HG02938 (cell line): ENCODE results near the gene RPL9.
A peak's percentile ranks its signal among the peaks of the same experiment; 100 is the strongest.
"Not testable (repeated sequence)": the region's sequence is repeated elsewhere in the genome, so short reads cannot be mapped to it uniquely, and the experiment has no call there.

Source experiments
- ATAC-seq: cut with Tn5 transposase; IDR thresholded peaks from one replicate; pipeline ENCODE4 v1.9.1; 2021; ENCODE audit warnings: mild to moderate bottlenecking, moderate library complexity; ENCODE audit not compliant: unreplicated experiment

The RPL9 gene

DNA sequence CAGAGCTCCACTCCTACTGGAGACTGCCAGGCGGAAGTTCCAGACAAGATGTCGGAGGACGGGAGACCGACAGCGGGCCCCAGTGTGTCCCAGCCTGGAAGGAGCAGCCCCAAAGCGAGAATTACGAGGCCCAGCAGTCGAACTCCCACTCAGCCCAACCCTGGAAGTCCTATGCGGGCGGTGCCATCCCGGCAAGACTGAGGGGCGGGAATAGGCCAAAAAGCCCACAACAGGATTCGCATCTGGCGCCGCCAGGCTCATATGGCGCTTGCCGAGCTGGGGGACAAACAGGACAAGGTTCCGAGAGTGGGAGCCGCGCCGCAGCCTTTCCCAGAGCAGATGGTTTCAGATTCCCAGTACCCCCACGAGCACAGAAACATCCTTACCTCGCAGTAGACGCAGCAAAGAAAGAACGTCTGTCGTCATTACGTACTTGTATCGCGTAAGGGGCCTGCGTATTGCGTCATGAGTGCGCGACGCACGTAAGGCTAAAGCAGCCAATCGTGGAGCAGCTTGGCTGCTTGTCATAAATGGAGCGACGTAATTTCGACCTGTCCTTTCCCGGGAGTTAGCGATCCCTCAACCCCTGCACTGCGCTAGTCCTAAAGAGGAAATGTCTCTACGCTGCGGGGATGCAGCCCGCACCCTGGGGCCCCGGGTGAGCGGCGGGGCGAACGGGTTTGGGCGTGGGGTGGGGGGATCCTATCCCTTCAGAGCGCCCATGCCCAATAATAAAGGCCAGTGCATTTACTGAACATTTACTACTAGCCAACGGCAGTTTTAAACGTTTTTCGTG lies at the start of gene RPL9, which contains the start of gene LIAS:
Gene RPL9, minus strand, starts transcription at position 418 of the 796 bp plus-strand sequence. CDS start 483 bp downstream, outside the sequence.
Gene LIAS, plus strand, starts transcription at position 552 of the 796 bp plus-strand sequence. Its CDS starts 62 bp downstream, at position 614.
- ATAC-seq: peak; percentile 89

DNA sequence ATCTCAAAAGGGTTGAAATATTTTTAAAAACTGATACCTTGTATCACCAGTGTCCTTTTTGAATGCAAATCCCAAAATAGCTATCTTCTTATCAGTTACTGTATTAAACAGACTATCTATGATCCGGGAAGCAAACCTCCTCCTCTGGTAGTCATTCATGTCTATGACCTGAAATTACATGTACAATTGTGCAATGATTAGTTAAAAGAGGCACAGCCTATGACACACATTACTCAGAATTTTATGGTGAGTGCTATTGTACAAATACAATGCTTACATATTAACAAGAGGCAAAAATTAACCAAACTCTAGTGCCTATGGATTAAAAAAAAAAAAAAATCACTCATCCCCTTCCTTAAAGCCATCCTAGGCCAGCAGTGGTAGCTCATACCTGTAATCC lies 46.9 kb upstream of the RPL9 start:
- no peak for ATAC-seq

- ATAC-seq: no peak
These were observed 45.8 kb upstream of the RPL9 start for GRCh38 chr4:39504538-39504937.

GRCh38 chr4:39502664-39503035 lies 43.9 kb upstream of the RPL9 start:
- ATAC-seq: not testable (repeated sequence)

- ATAC-seq: no peak
These were observed 43.4 kb upstream of the RPL9 start for GRCh38 chr4:39502019-39502663.

GRCh38 chr4:39498727-39499020 lies 40.0 kb upstream of the RPL9 start:
- ATAC-seq: no peak

- ATAC-seq: no peak
These were observed 39.4 kb upstream of the RPL9 start for GRCh38 chr4:39497909-39498726.

- ATAC-seq: no peak
These were observed 36.9 kb upstream of the RPL9 start for GRCh38 chr4:39495446-39496213.

- no peak for ATAC-seq
These were observed 35.6 kb upstream of the RPL9 start for GRCh38 chr4:39494354-39494753.

DNA sequence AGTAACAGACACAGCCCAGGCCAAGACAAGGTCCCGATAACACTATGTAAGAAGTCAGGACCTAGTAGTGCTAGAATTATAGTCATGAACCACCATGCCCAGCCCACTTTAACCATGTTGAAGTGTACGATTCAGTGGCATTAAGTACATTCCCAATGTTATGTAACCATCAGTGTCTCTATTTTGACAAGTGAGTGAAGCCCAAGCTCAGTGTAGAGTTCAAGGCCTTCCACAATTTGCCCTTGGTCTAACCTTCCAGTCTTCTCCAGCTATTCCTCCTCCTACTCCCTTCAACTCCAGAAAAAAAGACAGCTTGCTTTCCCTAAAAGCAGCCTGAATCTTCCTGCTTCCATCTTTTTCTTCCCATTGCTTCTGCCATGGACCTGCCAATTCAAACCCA lies 31.6 kb upstream of the RPL9 start:
- ATAC-seq: no peak

GRCh38 chr4:39486221-39486804 lies 27.6 kb upstream of the RPL9 start:
- ATAC-seq: no peak

GRCh38 chr4:39484582-39485272 lies 26.0 kb upstream of the RPL9 start:
- no peak for ATAC-seq

GRCh38 chr4:39480902-39481695 lies 22.4 kb upstream of the RPL9 start:
- no peak for ATAC-seq

DNA sequence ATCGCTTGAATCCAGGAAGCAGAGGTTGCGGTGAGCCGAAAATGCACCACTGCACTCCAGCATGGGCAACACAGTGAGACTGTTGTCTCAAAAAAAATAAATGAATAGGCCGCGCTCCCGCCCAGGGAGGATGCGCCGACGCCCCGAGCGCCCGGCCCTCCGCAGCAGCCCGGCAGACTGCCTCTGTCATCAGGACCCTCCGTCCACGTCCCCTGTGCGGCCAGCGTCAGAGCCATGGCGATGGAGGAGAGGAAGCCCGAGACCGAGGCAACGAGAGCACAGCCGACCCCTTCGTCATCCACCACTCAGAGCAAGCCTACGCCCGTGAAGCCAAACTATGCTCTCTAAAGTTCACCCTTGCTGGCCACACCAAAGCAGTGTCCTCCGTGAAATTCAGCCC lies 21.5 kb upstream of the RPL9 start:
- no peak for ATAC-seq

GRCh38 chr4:39476187-39476895 lies 17.6 kb upstream of the RPL9 start:
- no peak for ATAC-seq

DNA sequence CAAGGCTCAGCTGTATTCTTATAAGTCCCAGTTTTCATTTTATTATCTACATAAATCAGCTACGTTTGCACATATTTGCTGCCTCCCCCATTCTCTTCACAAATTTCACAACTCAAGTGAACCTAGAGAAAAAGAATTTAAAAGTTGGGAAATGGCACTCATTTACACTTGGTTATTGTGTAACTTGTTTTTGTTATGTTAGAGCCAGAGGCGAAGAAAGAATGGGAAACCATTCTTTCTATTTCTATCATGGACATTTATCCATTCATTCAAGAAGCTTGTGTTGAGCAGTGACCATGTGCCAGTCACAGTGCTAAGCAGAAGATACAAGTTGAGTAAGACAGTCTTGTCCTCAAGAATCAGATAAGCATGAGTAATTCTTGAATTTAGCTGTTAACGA lies 13.7 kb upstream of the RPL9 start:
- ATAC-seq: no peak

DNA sequence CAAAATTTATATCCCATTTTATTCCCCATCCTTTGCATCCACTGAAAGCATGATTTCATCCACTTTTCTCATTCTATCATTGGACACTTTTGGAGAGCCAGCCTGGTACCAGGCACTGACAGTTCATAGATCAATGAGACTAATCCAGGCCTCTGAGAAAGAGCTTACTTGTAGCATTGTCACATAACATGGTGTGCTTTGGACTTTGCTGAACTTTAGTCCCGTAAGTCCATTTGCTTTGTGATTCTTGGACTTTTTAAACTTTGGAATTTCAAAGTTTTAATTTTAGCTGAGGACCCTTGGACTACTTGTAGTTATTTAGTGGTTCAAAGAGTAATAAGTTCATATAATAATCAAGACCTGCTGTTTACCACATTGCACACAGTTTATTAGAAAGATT lies 11.7 kb upstream of the RPL9 start:
- no peak for ATAC-seq

DNA sequence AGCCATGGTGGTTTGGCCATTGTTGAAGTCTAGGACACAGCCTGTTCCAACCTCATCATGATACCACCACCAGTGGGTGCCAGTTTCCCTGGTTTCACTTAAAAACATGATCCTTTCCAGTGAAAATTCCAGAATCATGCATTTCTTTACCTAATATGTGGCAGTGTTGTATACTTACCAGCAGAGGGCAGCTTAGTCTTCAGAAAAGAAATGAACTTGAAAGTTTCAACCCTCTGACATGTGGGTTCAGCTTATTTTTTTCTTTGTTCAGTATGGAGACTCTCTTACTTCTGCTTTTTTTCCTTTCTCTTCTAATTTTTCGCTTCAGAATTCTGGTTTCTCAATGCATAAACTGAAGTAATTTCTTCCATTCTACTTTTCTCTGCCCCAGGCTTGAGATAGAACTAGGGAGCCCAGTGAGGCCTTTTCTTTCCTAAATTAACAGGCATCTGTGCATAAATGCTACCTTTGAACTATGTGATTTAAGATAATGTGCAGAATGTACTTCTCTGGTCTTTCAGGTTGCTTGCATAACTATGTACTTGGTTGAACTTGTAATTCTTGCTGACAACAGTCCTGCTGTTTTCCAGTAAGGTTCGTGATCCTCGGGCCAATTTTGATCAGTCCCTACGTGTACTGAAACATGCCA lies 10.8 kb upstream of the RPL9 start:
- ATAC-seq: peak; percentile 85
